OCI-LY3 (cell line): ENCODE measurements around the gene C11orf42.

Experiments
- CTCF ChIP-seq: fragments of 200-600, 300-600 bp; sonication (generic); IDR thresholded peaks from 2 replicates; pipeline ENCODE4 v1.5.1; 2014; ENCODE audit warnings: antibody characterized with exemption, low read length, low read depth
- EZH2phosphoT487 ChIP-seq: fragments of 200-600 bp; shearing (Covaris generic); IDR thresholded peaks from 2 replicates; pipeline ENCODE4 v1.6.1; 2018; ENCODE audit warnings: antibody characterized with exemption, mixed run types, low read depth

DNA sequence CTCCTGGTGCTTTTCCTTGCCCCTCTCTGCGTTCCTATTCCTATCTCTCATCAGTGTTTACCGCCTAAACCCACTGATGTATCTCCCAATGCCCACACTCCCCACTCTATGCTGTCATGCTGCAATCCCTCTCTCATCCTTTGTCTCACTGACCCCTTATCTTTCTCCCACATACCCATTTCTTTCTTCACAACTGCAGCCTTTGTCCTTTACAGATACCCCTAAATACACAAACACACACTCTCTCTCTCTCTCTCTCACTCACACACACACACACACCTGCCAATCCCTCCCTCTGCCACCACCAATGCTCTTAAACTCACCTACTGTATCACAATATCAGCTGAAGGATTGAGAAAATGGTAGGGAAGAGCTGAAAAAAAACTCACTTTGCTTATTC is 29.9 kb upstream of the C11orf42 start:
- TF ChIP-seq CTCF (no peak), EZH2phosphoT487 (no peak)
